ENCODE results near the gene GMCL1. TPM values are rescaled to one million over a fixed set of nuclear protein-coding genes. Genes with fewer than 3 reads are reported as not detected.

The GMCL1 gene
- total RNA-seq, 4 donors from 2014 or later: 10.6 to 14.8 (median 13.0) TPM

DNA sequence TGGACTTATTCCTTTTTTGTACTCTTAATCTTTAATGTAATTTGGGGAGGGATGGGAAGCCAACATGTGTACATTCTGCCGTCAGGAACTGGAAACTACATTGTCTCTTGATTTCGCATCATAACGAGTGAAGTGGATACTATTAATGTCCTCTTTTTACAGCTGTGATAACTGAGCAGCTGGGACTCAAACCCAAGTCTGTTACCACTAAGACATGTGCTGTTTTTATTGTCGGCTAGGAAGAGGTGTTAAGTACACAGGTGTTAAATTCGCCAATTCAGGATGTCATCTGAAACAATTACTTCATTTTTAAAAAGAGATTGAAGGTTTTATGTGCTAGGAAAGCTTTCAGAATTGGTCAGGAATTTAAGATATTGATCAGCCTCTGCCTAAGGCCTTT is 6.9 kb downstream of the GMCL1 start:
- Histone ChIP-seq H3K36me3 (peaks cover 3 to 17% of the 10 kb centered on the region in 2 donors), H3K27me3 (no peaks in the 10 kb centered on the region), H3K4me1 (peaks cover 0 to 13% (median 2%) of the 10 kb centered on the region in 3 donors), H3K27ac (no peak overlapping the region), H3K4me3 (no peak overlapping the region), H3K9me3 (no peaks in the 10 kb centered on the region)
- TF ChIP-seq POLR2A (IDR thresholded peaks at IDR 0.05) (no peak), EP300 (IDR thresholded peaks at IDR 0.05) (no peak), POLR2AphosphoS5 (IDR thresholded peaks at IDR 0.05) (no peak)
- TF ChIP-seq, protein P1, sequence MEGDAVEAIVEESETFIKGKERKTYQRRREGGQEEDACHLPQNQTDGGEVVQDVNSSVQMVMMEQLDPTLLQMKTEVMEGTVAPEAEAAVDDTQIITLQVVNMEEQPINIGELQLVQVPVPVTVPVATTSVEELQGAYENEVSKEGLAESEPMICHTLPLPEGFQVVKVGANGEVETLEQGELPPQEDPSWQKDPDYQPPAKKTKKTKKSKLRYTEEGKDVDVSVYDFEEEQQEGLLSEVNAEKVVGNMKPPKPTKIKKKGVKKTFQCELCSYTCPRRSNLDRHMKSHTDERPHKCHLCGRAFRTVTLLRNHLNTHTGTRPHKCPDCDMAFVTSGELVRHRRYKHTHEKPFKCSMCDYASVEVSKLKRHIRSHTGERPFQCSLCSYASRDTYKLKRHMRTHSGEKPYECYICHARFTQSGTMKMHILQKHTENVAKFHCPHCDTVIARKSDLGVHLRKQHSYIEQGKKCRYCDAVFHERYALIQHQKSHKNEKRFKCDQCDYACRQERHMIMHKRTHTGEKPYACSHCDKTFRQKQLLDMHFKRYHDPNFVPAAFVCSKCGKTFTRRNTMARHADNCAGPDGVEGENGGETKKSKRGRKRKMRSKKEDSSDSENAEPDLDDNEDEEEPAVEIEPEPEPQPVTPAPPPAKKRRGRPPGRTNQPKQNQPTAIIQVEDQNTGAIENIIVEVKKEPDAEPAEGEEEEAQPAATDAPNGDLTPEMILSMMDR (IDR thresholded peaks at IDR 0.05): no peak
- no peak for ATAC-seq
- WGBS, 2 donors (ENCODE audit: low coverage in 1 of 2): 82 to 89% methylated on average over 5 of the region's 5 CpGs

DNA sequence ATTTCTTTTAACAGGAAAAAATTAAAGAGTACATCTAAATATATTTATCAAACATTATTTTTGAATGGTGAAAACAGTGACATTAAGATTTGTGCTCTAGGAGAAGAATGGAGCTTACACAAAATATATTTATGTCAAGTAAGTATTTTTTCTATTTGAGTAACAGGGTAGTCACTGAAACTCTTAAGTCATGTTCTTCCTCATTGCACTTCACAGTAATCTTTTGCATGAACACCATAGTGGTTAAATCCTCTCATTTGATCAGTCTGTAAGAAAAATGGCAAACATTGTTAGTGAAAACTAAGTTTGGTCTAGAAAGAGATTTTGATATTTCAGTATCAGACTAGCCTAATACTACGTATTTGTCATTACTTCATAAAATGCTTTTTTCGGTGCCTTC is 8.1 kb downstream of the GMCL1 start:
- Histone ChIP-seq H3K36me3 (peaks cover 3 to 17% of the 10 kb centered on the region in 2 donors), H3K27ac (no peak overlapping the region), H3K27me3 (no peaks in the 10 kb centered on the region), H3K4me3 (no peak overlapping the region), H3K4me1 (peaks cover 0 to under 1% (median 0%) of the 10 kb centered on the region in 3 donors), H3K9me3 (no peaks in the 10 kb centered on the region)
- no peak for TF ChIP-seq EP300 (IDR thresholded peaks at IDR 0.05)
- TF ChIP-seq POLR2A (IDR thresholded peaks at IDR 0.05): no peak
- TF ChIP-seq, protein P1 (IDR thresholded peaks at IDR 0.05): no peak
- TF ChIP-seq POLR2AphosphoS5 (IDR thresholded peaks at IDR 0.05): no peak
- ATAC-seq: no peak
- WGBS, 2 donors (ENCODE audit: low coverage in 1 of 2): 91 to 94% methylated on average over 2 of the region's 2 CpGs

DNA sequence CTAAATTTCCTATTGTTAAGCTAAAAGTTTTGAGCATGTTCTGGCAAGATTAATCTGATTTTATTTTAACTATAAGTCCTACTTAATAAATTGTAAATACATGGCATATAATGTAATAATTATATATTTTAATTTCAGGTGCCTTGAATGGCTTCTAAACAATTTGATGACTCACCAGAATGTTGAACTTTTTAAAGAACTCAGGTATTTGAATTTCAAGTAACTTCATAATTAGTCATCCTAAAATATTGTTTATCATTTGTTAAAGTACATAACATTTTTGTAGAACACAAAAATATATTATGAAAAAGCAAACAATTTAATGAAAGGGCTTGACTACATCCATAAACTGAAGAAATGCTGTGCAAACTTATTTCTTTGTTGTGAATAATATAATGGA is 14.5 kb downstream of the GMCL1 start:
- Histone ChIP-seq H3K36me3 (peaks cover 3 to 71% of the 10 kb centered on the region in 2 donors), H3K27ac (no peak overlapping the region), H3K9me3 (no peaks in the 10 kb centered on the region), H3K4me1 (no peaks in the 10 kb centered on the region), H3K4me3 (no peak overlapping the region), H3K27me3 (no peaks in the 10 kb centered on the region)
- no peak for ATAC-seq
- TF ChIP-seq EP300 (IDR thresholded peaks at IDR 0.05) (no peak), POLR2A (IDR thresholded peaks at IDR 0.05) (no peak)

DNA sequence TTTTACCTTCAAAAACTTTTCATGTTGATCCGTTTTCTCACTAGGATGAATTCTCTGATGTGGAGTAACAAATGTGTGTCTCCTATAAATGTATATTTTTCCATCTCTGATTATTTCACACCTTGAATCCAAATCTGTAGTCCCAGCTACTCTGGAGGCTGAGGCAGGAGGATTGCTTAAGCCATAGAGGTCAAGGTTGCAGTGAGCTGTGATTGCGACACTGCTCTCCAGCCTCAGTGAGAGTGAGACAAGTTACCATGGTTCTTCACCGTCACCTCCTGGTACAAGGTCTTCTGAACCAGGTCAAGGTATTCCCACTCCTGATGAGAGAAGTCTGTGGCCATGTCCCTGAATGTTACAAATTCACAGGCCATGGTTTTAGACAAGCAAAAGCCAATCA is 15.1 kb downstream of the GMCL1 start:
- H3K4me1 ChIP-seq: no peaks in the 10 kb centered on the region
- H3K4me3 ChIP-seq: no peak overlapping the region
- H3K36me3 ChIP-seq: peaks cover 2 to 72% of the 10 kb centered on the region in 2 donors
- no peak overlapping the region for H3K27ac ChIP-seq
- no peaks in the 10 kb centered on the region for H3K9me3 ChIP-seq
- 85 to 92% methylated on average over 1 to 2 of the region's 3 CpGs for WGBS, 2 donors (ENCODE audit: low coverage in 1 of 2)
- H3K27me3 ChIP-seq: no peaks in the 10 kb centered on the region
- TF ChIP-seq POLR2AphosphoS5 (IDR thresholded peaks at IDR 0.05): no peak
- no peak for TF ChIP-seq POLR2A (IDR thresholded peaks at IDR 0.05)
- TF ChIP-seq, protein P1 (IDR thresholded peaks at IDR 0.05): no peak
- no peak for TF ChIP-seq EP300 (IDR thresholded peaks at IDR 0.05)
- no peak for ATAC-seq

DNA sequence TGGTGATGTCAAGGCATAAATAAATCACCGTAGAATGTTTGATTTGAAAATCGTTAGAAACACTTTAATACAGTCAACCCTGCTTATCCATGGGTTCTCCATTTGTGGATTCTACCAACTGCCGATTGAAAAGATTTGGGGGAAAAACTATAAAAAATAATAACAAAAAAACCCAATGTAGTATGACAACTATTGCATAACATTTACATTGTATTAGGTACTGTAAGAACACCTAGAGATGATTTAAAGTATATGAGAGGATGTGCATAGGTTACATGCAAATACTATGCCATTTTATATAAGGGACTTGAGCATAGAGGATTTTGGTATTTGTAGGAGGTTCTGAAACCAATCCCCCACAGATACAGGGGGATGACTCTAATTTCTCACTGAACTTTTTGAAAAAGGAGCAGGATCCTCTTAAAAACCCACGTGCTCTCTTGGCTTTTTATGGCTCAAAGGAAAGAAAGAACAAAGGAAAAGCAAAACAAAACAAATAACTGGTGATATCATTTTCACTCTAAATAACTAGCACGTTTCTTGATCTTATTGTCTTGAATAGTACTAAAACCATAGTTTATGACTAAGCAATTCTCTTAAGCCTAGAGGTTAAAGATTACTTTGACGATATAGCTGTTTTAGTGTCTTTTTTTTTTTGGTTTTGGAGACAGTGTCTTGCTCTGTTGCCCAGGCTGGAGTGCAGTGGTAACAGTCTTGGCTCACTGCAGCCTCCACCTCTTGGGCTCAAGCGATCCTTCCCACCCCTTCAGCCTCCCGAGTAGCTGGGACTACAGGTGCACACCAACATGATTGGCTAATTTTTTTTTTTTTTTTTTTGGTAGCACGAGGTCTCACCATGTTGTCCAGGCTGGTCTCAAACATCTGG is 17.0 kb downstream of the GMCL1 start:
- H3K4me3 ChIP-seq: no peak overlapping the region
- H3K36me3 ChIP-seq: peaks cover 0 to 76% of the 10 kb centered on the region in 2 donors
- 84 to 90% methylated on average over 4 to 9 of the region's 9 CpGs for WGBS, 2 donors (ENCODE audit: low coverage in 1 of 2)
- no peaks in the 10 kb centered on the region for H3K27me3 ChIP-seq
- TF ChIP-seq POLR2AphosphoS5 (IDR thresholded peaks at IDR 0.05) (no peak), EP300 (IDR thresholded peaks at IDR 0.05) (no peak), POLR2A (IDR thresholded peaks at IDR 0.05) (no peak)
- TF ChIP-seq, protein P1 (IDR thresholded peaks at IDR 0.05): no peak
- H3K4me1 ChIP-seq: no peaks in the 10 kb centered on the region
- no peak for ATAC-seq
- H3K27ac ChIP-seq: no peak overlapping the region
- H3K9me3 ChIP-seq: no peaks in the 10 kb centered on the region

All from gastroesophageal sphincter (tissue), 4 donors.